NCI-H1694 treated with DMSO at 0.1 percent for 48 hours (cell line): ENCODE results near the gene TAS2R9.
"Not testable (repeated sequence)": the region's sequence is repeated elsewhere in the genome, so short reads cannot be mapped to it uniquely, and the experiment has no call there.

ENCODE experiments used
- DNase-seq: peaks from one replicate; lab custom pipeline; 2025; lab: John Stamatoyannopoulos, UW

Gene TAS2R9

GRCh38 chr12:10810068-10810467 lies at the start of gene TAS2R9:
Gene TAS2R9, minus strand, starts transcription at chr12:10810168. Its CDS starts 93 bp downstream, at chr12:10810075.
- no peak for DNase-seq

GRCh38 chr12:10855807-10856206 lies 45.8 kb upstream of the TAS2R9 start:
- no peak for DNase-seq

GRCh38 chr12:10853776-10854175 lies 43.8 kb upstream of the TAS2R9 start:
- DNase-seq = no peak

GRCh38 chr12:10851243-10851858 lies 41.4 kb upstream of the TAS2R9 start:
- DNase-seq = no peak

- no peak for DNase-seq
These were observed 39.5 kb upstream of the TAS2R9 start, which contains the start of gene PRR4 for GRCh38 chr12:10849425-10849878. Gene PRR4, minus strand, starts transcription at chr12:10849475. Its CDS starts 38 bp downstream, at chr12:10849437.

- no peak for DNase-seq
These were observed 37.8 kb upstream of the TAS2R9 start for GRCh38 chr12:10847744-10848143.

GRCh38 chr12:10842862-10843261 lies 32.9 kb upstream of the TAS2R9 start:
- DNase-seq = no peak

GRCh38 chr12:10838461-10838860 lies 28.5 kb upstream of the TAS2R9 start:
- no peak for DNase-seq

- DNase-seq = no peak
These were observed 20.0 kb upstream of the TAS2R9 start for GRCh38 chr12:10829994-10830393.

GRCh38 chr12:10826258-10826657 lies 16.3 kb upstream of the TAS2R9 start, which contains the start of gene TAS2R10:
Gene TAS2R10, minus strand, starts transcription at chr12:10826358. Its CDS starts 89 bp downstream, at chr12:10826269.
- no peak for DNase-seq

- DNase-seq = no peak
These were observed 15.0 kb upstream of the TAS2R9 start for GRCh38 chr12:10824957-10825356.

- DNase-seq = no peak
These were observed 2.0 kb upstream of the TAS2R9 start for GRCh38 chr12:10811883-10812536.

- no peak for DNase-seq
These were observed 2.8 kb downstream of the TAS2R9 start, which contains the start of gene TAS2R8 for GRCh38 chr12:10807186-10807585. Gene TAS2R8, minus strand, starts transcription at chr12:10807286. Its CDS starts 306 bp downstream, at chr12:10806980.

GRCh38 chr12:10802587-10802986 lies 7.4 kb downstream of the TAS2R9 start, which contains the start of gene TAS2R7:
Gene TAS2R7, minus strand, starts transcription at chr12:10802627. Its CDS starts 57 bp downstream, at chr12:10802570.
- no peak for DNase-seq

- DNase-seq = no peak
These were observed 8.2 kb downstream of the TAS2R9 start for GRCh38 chr12:10801741-10802140.

GRCh38 chr12:10794222-10794621 lies 15.7 kb downstream of the TAS2R9 start:
- no peak for DNase-seq

GRCh38 chr12:10791769-10792168 lies 18.2 kb downstream of the TAS2R9 start:
- not testable (repeated sequence) for DNase-seq

- DNase-seq = no peak
These were observed 26.7 kb downstream of the TAS2R9 start for GRCh38 chr12:10783252-10783651.

GRCh38 chr12:10779103-10779502 lies 30.9 kb downstream of the TAS2R9 start:
- DNase-seq = no peak

- peak; percentile 71 for DNase-seq
These were observed 38.7 kb downstream of the TAS2R9 start for GRCh38 chr12:10771132-10771733.

- no peak for DNase-seq
These were observed 50.3 kb downstream of the TAS2R9 start for GRCh38 chr12:10759657-10760056.
